HepG2 (cell line): ENCODE data around the gene CD58. TPM values are rescaled to one million over a fixed set of nuclear protein-coding genes. Genes with fewer than 3 reads are reported as not detected.

ENCODE experiments used
- CC2D1A ChIP-seq: sonication (generic); formaldehyde crosslinking; IDR thresholded peaks from 2 replicates; pipeline ENCODE4 v1.8.1; 2023; ENCODE audit warnings: mild to moderate bottlenecking, missing genetic modification reagents
- CHD4 ChIP-seq: fragments of 200-600 bp; sonication (generic); IDR thresholded peaks from 2 replicates; pipeline ENCODE4 v1.7.0; 2017; ENCODE audit warnings: mild to moderate bottlenecking, low read length, borderline replicate concordance
- DBP ChIP-seq: sonication (generic); formaldehyde crosslinking; IDR thresholded peaks from 2 replicates; pipeline ENCODE4 v1.4.0; 2020; ENCODE audit warnings: missing genetic modification reagents; ENCODE audit errors: not compliant biosample characterization
- DRAP1 ChIP-seq: IDR thresholded peaks from 2 replicates; pipeline ENCODE4 v1.6.1; 2016; ENCODE audit warnings: missing genetic modification reagents, missing compliant biosample characterization
- ETV6 ChIP-seq: sonication (generic); formaldehyde crosslinking; conservative IDR thresholded peaks from 2 replicates; pipeline ENCODE4 v1.4.0; 2020; ENCODE audit warnings: missing genetic modification reagents
- FOXP4 ChIP-seq: sonication (generic); formaldehyde crosslinking; IDR thresholded peaks from 2 replicates; pipeline ENCODE4 v1.4.0; 2020; ENCODE audit warnings: missing genetic modification reagents
- GFI1 ChIP-seq: sonication (generic); formaldehyde crosslinking; IDR thresholded peaks from 2 replicates; pipeline ENCODE4 v1.5.0; 2020; ENCODE audit warnings: missing genetic modification reagents, mild to moderate bottlenecking, borderline replicate concordance
- GPN1 ChIP-seq: sonication (generic); formaldehyde crosslinking; IDR thresholded peaks from 2 replicates; pipeline ENCODE4 v1.5.1; 2020; ENCODE audit warnings: missing genetic modification reagents, borderline replicate concordance
- HINFP ChIP-seq: sonication (generic); formaldehyde crosslinking; IDR thresholded peaks from 2 replicates; pipeline ENCODE4 v1.4.0; 2020; ENCODE audit warnings: low read depth, mild to moderate bottlenecking, missing genetic modification reagents
- HNRNPLL ChIP-seq: fragments of 200-400 bp; formaldehyde crosslinking; IDR thresholded peaks from 2 replicates; pipeline ENCODE4 v1.6.1; 2017; ENCODE audit warnings: mild to moderate bottlenecking, low read depth, low read length; ENCODE audit not compliant: poor library complexity, severe bottlenecking
- NONO ChIP-seq, 2 experiments: fragments of 450-650 bp in 1 of 2; sonication (generic) in 1 of 2; formaldehyde crosslinking in 1 of 2; IDR thresholded peaks in 1 of 2; conservative IDR thresholded peaks in 1 of 2; 2 replicates each; pipeline versions ENCODE4 v1.6.1 to v1.8.0; 2017 to 2022; ENCODE audit warnings: mild to moderate bottlenecking in 1 of 2, missing genetic modification reagents in 1 of 2, moderate library complexity in 1 of 2
- SIX4 ChIP-seq: sonication (generic); formaldehyde crosslinking; IDR thresholded peaks from 2 replicates; pipeline ENCODE4 v1.4.0; 2020; ENCODE audit warnings: missing genetic modification reagents
- SNAPC2 ChIP-seq: sonication (generic); formaldehyde crosslinking; IDR thresholded peaks from 2 replicates; pipeline ENCODE4 v1.8.1; 2022; ENCODE audit warnings: mild to moderate bottlenecking, missing genetic modification reagents
- THAP8 ChIP-seq: sonication (generic); formaldehyde crosslinking; IDR thresholded peaks from 2 replicates; pipeline ENCODE4 v1.5.1; 2020; ENCODE audit warnings: missing genetic modification reagents, mild to moderate bottlenecking, borderline replicate concordance
- ZFP82 ChIP-seq: sonication (generic); formaldehyde crosslinking; IDR thresholded peaks from 2 replicates; pipeline ENCODE4 v1.5.1; 2020; ENCODE audit warnings: mild to moderate bottlenecking, missing genetic modification reagents, borderline replicate concordance
- ZNF275 ChIP-seq: sonication (generic); formaldehyde crosslinking; IDR thresholded peaks from 2 replicates; pipeline ENCODE4 v1.8.0; 2022; ENCODE audit warnings: missing genetic modification reagents, mild to moderate bottlenecking, inconsistent platforms, borderline replicate concordance
- ZNF550 ChIP-seq: sonication (generic); formaldehyde crosslinking; IDR thresholded peaks from 2 replicates; pipeline ENCODE4 v1.4.0; 2020; ENCODE audit warnings: mild to moderate bottlenecking, missing genetic modification reagents, borderline replicate concordance
- ZNF878 ChIP-seq: sonication (generic); formaldehyde crosslinking; IDR thresholded peaks from 2 replicates; pipeline ENCODE4 v1.8.1; 2023; ENCODE audit warnings: mild to moderate bottlenecking, missing genetic modification reagents, moderate library complexity
- ZSCAN25 ChIP-seq: sonication (generic); formaldehyde crosslinking; IDR thresholded peaks from 2 replicates; pipeline ENCODE4 v1.8.0; 2022; ENCODE audit warnings: mild to moderate bottlenecking, missing genetic modification reagents
- ZSCAN5A ChIP-seq: sonication (generic); formaldehyde crosslinking; IDR thresholded peaks from 2 replicates; pipeline ENCODE4 v1.8.0; 2022; ENCODE audit warnings: mild to moderate bottlenecking, missing genetic modification reagents, borderline replicate concordance
- polyA plus RNA-seq, 8 experiments: library from polyadenylated mRNA; depleted of rRNA in 3 of 8; stranded (reverse) in 7 of 8; unstranded in 1 of 8; fragments of >200 nt; fragmentation: Illumina TruSeq in 4 of 8; extraction: Trizol in 4 of 8; gene quantifications; 2 replicates each; pipeline versions ENCODE4 v1.2.1 to v1.2.3, GENCODE V29; 2011 to 2016; ENCODE audit warnings: low read depth in 4 of 8, missing spikeins in 1 of 8, mixed read lengths in 1 of 8; ENCODE audit not compliant: insufficient read depth in 1 of 8
- total RNA-seq, 5 experiments: library from RNA; depleted of rRNA; stranded (reverse); fragments of >200 nt; fragmentation: Illumina TruSeq; extraction: Trizol; gene quantifications; 2 replicates each; pipeline ENCODE4 v1.2.3, GENCODE V29; 2016; ENCODE audit warnings: low read depth in 1 of 5

The CD58 gene
- total and polyA plus RNA-seq, 2 of the 13 experiments (the other 11 are each of a cell fraction or from before 2014, with no cell fraction given) = 9.4 to 13.5 TPM

GRCh38 chr1:116485071-116485735 lies 85.6 kb downstream of the CD58 start (continued):
- TF ChIP-seq ZNF550 (CRISPR knock-in tag) = no peak
- 0 out of 2 replicates have a peak, but pooled peaks have one; percentile 29 for TF ChIP-seq ZNF275 (CRISPR knock-in tag)
- no peak for TF ChIP-seq ZFP82
- TF ChIP-seq THAP8 (CRISPR knock-in tag) = no peak
- TF ChIP-seq FOXP4 (CRISPR knock-in tag) = 0 out of 2 replicates have a peak, but pooled peaks have one; percentile 31
- TF ChIP-seq HINFP = no peak
- no peak for TF ChIP-seq CHD4
- no peak for TF ChIP-seq NONO (IDR thresholded peaks at IDR 0.05)
- TF ChIP-seq NONO (CRISPR knock-in tag; conservative IDR thresholded peaks at IDR 0.05) = no peak
- TF ChIP-seq SIX4 (CRISPR knock-in tag) = no peak
- no peak for TF ChIP-seq SNAPC2 (CRISPR knock-in tag)
- no peak for TF ChIP-seq DRAP1
- no peak for TF ChIP-seq ETV6 (CRISPR knock-in tag)
- TF ChIP-seq DBP (CRISPR knock-in tag) = peak; percentile 61
- no peak for TF ChIP-seq HNRNPLL
- TF ChIP-seq ZNF878 (CRISPR knock-in tag) = peak; percentile 51; the same call in 1 of the 2 replicates
- TF ChIP-seq GPN1 (CRISPR knock-in tag) = no peak
- 0 out of 2 replicates have a peak, but pooled peaks have one; percentile 31 for TF ChIP-seq GFI1
- TF ChIP-seq ZSCAN25 = peak; percentile 61; the same call in 1 of the 2 replicates
- TF ChIP-seq CC2D1A = no peak
- no peak for TF ChIP-seq ZSCAN5A (CRISPR knock-in tag)
